Transverse colon (tissue), 3 donors: Measurements from ENCODE around the gene ZNF76.

Source experiments
- CTCF ChIP-seq, 5 experiments: fragments of 200-600 bp in 3 of 5; fragments of 450-650 bp in 2 of 5; sonication (generic) in 3 of 5; IDR thresholded peaks; 1 replicate in 2 of 5; 2 replicates in 3 of 5; pipeline ENCODE4 v1.5.1; 2016 to 2017; ENCODE audit warnings: antibody characterized with exemption in 5 of 5, inconsistent platforms in 3 of 5, mild to moderate bottlenecking in 2 of 5, moderate library complexity in 1 of 5
- POLR2A ChIP-seq: fragments of 450-650 bp; IDR thresholded peaks from one replicate; pipeline ENCODE4 v1.6.1; 2016; ENCODE audit warnings: antibody characterized with exemption, mild to moderate bottlenecking, moderate library complexity

DNA sequence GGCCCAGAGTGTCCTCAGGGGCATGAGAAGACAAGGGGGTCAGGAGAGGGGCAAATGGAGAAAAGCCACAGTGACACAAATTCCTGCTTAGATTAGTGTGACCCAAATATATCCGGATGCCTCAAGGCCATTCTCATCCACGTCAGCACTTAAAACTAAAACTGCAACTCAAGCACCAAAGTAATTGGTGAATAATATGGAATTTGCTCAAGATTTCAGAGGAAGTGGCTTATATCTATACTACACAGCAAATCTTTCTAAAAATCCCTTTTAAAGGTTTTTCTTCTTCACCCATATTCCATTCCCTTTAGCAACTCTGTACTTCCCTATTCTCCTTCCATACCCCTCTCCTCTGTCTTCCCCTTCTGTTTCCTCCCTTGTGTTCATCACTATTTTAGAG lies 53.3 kb downstream of the ZNF76 start:
- TF ChIP-seq CTCF (IDR thresholded peaks at IDR 0.05) = no peak
- no peak for TF ChIP-seq POLR2A
